ENCODE results near the gene CXCL16. TPM values are rescaled to one million over a fixed set of nuclear protein-coding genes. Genes with fewer than 3 reads are reported as not detected.

CXCL16 gene
- total and polyA plus RNA-seq, 2 of the 13 experiments (the other 11 are each of a cell fraction or from before 2014, with no cell fraction given) = 9.4 to 101 TPM

GRCh38 chr17:4739122-4740024 is at the start of gene CXCL16, which contains the start of gene ZMYND15 (continued):
- peak; percentile 21; the same call in 1 of the 2 replicates for TF ChIP-seq PAXIP1 (CRISPR knock-in tag; conservative IDR thresholded peaks at IDR 0.05)
- TF ChIP-seq HIVEP1 (CRISPR knock-in tag; IDR thresholded peaks at IDR 0.05) = peak; percentile 84; the same call in 1 of the 2 replicates
- no peak for TF ChIP-seq FIP1L1 (IDR thresholded peaks at IDR 0.05; ENCODE audit: borderline replicate concordance, insufficient read depth, low read depth, low read length)
- no peak for TF ChIP-seq LBX2 (CRISPR knock-in tag; IDR thresholded peaks at IDR 0.05; ENCODE audit: borderline replicate concordance)
- TF ChIP-seq ZNF597 (CRISPR knock-in tag; IDR thresholded peaks at IDR 0.05) = no peak
- no peak for TF ChIP-seq CENPT (CRISPR knock-in tag; IDR thresholded peaks at IDR 0.05; ENCODE audit: low read depth)
- no peak for TF ChIP-seq RBM22 (optimal IDR thresholded peaks at IDR 0.05; ENCODE audit: low read length)
- TF ChIP-seq MAZ (IDR thresholded peaks at IDR 0.05; ENCODE audit: borderline replicate concordance, low read depth, low read length) = no peak
- peak; percentile 46 for TF ChIP-seq MAZ (CRISPR knock-in tag; IDR thresholded peaks at IDR 0.05; ENCODE audit: low read depth)
- TF ChIP-seq ZC3H4 (CRISPR knock-in tag; IDR thresholded peaks at IDR 0.05; ENCODE audit: borderline replicate concordance) = no peak
- TF ChIP-seq AKNA (CRISPR knock-in tag; IDR thresholded peaks at IDR 0.05; ENCODE audit: borderline replicate concordance) = no peak
- TF ChIP-seq CBX2 (IDR thresholded peaks at IDR 0.05; ENCODE audit: low read depth, low read length) = no peak
- no peak for TF ChIP-seq CBX2 (CRISPR knock-in tag; IDR thresholded peaks at IDR 0.05; ENCODE audit: low read depth)

Measured in HepG2 (cell line).